Measurements from ENCODE around the gene ISCA2.

Gene ISCA2

GRCh38 chr14:74508844-74509428 lies 15.4 kb downstream of the ISCA2 start:
- DNase-seq, result no peak

GRCh38 chr14:74509587-74510222 lies 16.1 kb downstream of the ISCA2 start:
- no peak for DNase-seq

DNA sequence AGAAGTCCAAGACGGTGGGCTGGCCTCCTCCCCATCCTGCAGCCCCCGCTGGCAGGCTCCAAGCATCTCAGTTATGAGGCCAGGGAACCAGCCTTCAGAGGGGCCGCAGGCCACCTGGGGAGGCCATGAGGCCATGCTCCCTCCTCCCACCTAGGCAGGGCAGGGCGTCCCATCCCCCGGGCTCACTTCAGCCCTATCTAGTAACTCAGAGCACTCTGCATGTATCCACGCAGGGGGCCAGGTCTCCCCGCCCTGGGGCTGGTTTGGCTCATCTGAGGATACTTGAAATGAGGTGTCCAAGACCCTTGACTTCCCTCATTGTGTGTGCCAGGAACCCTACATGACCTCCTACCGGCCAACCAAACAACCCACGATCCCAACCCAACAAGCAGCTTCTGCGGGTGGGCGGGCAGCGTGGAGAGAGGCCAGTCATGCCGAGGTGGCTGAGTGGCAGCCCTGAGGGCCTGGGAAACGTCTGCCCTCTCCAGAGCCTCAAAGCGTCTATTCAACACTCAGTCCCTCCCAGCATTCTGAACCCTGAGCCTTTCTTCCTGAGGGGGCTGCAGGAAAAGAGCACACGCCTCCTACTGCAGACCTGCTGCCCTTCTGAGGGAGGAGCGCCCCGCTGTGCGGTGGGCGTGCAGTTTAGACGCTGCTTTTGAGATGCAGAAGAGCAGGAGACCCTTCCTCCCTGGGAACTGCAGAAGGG lies 16.8 kb downstream of the ISCA2 start:
- DNase-seq, result no peak

DNA sequence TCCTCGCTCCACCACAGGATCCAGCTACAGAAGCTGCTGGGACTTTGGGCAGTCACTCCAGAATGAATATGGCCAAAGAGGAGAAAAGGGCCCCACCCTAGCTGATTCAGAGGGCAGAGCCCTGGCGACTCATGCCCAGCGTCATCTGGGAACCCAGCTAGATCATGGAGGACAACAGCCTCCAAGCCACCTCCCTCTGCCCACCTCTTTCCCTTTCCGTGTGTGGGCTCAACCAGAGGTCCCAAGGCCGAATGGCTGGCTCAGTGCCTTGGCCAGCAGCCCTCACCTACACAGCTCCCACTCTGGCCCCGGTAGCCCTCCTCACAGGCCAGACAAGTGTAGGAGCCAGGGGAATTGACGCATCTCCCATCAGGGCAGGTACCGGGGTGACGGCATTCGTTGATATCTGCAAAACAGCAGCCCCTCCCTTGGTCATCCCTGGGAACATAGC lies 17.4 kb downstream of the ISCA2 start:
- DNase-seq, result no peak

GRCh38 chr14:74511966-74512830 lies 18.6 kb downstream of the ISCA2 start:
- DNase-seq, result no peak

DNA sequence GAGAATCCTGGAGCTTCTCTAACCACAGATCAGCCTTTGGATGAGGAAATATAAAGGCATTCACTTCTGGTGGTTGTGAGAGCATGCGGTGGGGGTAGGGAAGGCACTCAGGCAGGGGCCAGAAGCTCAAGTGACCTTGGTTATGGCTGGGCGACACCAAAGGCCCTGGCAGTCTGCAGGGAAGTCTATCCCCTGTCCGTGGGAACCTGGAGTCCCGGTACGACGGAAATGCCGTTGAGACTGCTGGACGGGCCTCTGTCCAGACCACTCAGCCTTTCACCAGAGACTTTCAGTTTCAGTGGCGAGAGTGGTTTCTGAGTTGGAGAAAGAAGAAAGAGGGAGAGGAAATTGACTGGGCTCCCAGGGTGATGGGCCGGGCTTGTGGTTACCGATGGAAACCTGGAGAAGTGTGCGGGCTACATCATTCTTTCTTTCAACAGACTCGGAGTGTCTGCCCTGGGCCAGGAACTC lies 20.9 kb downstream of the ISCA2 start:
- no peak for DNase-seq

DNA sequence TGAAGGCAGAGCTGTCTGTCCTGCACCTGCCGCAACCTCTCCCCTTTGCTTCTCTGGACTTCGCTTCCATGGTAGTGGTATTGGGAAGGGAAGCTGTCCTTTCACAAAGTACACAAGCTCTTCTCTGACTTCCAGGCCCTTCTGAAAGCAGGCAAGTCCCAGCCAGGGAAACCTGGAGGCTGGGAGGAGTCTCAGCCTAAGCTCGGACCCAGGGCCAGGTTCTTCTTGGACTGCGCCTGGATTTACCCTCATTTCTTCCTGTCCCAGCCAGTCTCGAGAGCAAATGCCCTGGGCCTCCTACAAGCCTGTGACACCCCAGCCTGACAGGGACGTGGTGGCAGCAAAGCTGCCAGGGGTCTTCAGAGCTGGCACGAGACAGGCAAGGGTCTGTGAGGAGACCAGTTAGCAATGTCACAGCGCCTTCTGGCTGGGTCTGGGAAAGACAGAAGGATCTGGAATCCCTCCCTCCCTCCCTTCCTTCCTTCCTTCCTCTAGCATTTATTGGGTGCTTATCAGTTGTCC lies 22.4 kb downstream of the ISCA2 start:
- no peak for DNase-seq

GRCh38 chr14:74516451-74517160 lies 23.0 kb downstream of the ISCA2 start:
- DNase-seq, result no peak

- no peak for DNase-seq
These were observed 24.2 kb downstream of the ISCA2 start for GRCh38 chr14:74517731-74518130.

DNA sequence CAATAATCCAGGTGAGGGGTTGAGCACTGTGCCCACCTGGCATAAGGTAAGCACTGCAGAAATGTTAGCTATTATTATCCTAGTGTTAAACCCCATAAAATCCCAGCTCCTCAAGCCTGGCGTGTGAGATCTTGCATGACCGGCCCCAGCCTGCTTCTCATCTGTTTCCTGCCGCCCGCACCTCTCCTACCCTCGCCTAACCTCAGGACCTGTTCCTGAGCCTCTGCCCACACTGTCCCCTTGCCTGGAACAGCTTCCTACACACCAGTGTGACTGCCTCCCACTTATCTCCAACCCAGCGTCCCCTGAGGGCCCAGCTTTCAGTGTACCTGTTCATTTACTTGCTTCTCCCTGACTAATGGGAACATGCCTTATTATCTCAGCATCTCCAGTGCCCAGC lies 24.7 kb downstream of the ISCA2 start:
- DNase-seq, result no peak

DNA sequence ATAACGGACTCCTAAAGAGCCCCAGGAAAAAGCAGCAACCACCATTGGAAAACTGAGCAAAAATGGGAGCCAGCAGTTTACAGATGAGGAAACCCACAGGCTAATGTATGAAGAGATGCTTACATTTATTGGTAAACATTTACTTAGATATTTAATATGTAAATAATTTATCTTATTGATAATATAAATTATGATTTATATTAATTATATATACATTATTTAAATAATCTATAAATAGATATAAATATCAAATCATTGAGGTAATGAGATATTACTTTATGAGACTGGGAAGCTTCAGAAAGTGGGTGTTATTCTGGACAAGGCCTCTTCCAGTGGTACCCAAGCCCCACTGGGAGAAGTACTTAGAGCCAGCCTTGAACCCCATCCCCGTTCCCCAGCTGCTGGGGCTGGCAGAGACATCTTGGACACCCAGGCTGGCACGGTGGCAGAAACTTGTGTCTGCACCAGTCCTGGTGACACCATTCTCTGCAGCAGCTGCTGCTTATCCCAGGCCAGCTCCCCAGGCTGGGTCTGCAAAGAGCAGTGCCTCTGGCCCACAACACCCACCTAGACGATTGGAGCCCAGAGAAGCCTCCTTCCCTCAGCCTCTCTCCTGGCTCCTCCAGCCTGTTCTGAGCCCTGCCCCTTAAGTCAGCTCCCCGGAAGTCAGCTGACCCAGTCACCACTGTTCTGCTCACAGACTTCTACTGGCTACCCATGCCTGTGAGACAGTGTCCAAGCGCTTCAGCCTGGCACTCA lies 25.9 kb downstream of the ISCA2 start:
- DNase-seq, result no peak

DNA sequence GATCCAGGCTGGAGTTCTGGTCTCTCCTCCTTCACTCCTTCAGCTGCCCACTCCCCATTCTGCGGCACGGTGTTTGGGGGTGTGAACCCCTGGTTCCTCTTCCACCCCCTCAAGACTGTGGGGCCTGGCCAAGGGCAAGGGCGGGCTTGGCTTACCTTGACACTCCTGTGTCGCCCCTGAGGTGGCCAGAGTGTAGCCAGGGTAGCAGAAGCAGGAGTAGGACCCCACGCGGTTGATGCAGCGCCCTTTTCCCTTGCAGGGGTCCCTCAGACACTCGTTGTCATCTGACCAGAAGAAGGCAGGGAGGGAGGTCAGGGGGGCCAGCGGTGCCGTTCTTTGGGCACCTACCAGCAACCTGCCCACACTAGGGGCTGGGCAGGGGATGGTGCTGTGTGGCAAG lies 28.2 kb downstream of the ISCA2 start:
- DNase-seq, result no peak

- DNase-seq, result no peak
These were observed 29.2 kb downstream of the ISCA2 start for GRCh38 chr14:74522740-74523139.

- DNase-seq, result no peak
These were observed 30.7 kb downstream of the ISCA2 start for GRCh38 chr14:74524076-74524811.

- DNase-seq, result no peak
These were observed 31.2 kb downstream of the ISCA2 start for GRCh38 chr14:74524812-74525135.

- no peak for DNase-seq
These were observed 31.8 kb downstream of the ISCA2 start for GRCh38 chr14:74525361-74525851.

DNA sequence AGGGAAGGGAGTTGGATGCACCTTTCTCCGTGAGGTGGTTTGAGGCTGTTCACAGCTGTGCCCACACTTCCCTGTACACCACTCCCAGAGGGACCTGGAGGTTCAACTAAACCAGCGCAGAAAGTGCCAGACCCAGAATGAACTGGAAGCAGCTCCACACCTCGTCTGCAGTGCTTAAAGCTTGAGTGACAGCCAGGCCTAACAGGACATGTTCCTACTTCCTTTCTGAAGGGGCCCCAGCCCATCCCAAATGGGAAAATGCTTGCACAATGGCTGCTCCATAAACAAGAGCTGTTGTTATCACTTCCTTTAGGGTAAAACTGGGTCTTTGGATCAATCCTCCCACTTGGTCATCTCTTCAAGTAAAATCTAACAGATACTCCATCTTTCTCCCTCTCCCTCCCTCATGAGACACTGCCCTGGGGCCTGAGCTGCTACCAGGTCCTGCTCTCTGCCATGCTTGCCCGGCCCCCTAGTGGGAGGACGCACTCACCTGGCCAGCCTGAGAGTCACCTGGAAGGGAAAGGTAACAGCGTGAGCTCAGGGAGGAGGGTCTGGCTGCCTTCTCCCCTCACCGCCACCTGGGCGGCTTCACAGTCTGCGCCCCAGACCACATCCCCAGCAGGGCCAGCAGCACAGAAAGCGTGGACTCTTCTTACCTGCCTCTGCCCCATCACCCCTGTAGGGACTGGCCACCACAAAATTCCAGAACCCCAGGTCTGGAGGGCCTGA lies 33.5 kb downstream of the ISCA2 start:
- no peak for DNase-seq

DNA sequence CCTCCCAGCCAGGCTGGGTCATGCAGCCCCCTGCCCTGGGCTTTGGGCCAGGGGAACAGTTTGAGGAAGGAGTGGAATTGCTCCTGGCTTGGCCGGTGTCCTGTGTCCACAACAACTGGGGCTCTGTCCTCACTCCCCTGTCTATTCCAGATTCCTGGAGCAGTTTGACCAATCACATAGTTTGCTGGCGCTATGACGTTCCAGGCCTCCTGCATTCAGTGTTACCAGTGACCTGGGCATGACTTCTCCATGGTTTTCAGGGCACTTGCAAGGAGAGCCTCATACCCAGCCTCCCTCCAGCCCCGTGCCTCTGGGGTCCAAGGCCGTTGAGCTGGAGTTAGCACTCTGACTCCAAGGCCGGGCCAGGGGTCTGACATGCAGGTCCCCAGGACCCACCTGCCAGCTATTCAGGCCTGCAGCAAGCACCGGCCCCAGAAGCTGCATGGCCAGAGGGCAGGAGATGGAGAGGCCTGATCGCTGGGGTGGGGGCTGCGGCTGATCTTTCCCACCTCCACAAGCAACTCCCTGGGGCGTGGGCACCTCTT lies 34.2 kb downstream of the ISCA2 start:
- DNase-seq, result no peak

DNA sequence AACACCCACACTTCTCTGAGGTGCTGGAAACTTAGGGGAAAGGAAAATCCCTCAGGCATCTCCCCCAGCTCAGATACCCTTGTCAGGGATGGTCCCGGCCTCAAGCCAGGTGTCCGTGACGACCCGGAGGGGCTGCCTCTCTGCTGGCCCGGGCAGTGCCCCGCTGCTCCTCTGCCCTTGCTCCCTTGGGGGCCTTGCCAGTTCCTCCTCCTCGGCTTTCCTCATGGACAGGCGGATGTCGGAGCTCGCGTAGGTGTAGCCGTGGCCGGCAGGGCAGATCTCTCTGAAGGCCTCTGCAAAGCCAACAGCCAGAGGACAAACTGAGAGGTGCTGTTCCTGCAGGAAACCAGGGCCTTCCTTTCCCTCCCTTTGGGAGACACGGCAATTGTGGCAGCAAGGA lies 34.8 kb downstream of the ISCA2 start:
- no peak for DNase-seq

- DNase-seq, result no peak
These were observed 35.3 kb downstream of the ISCA2 start for GRCh38 chr14:74528886-74529285.

Measured in activated gamma-delta T cell (primary cell).